ENCODE data around the gene MND1. TPM values are rescaled to one million over a fixed set of nuclear protein-coding genes. Genes with fewer than 3 reads are reported as not detected.
A peak's percentile ranks its signal among the peaks of the same experiment; 100 is the strongest.
"Not testable (repeated sequence)": the region's sequence is repeated elsewhere in the genome, so short reads cannot be mapped to it uniquely, and the experiment has no call there.

The MND1 gene
- total and polyA plus RNA-seq, 7 donors: 0.12 to 1.4 (median 0.40) TPM; not detected in 3

DNA sequence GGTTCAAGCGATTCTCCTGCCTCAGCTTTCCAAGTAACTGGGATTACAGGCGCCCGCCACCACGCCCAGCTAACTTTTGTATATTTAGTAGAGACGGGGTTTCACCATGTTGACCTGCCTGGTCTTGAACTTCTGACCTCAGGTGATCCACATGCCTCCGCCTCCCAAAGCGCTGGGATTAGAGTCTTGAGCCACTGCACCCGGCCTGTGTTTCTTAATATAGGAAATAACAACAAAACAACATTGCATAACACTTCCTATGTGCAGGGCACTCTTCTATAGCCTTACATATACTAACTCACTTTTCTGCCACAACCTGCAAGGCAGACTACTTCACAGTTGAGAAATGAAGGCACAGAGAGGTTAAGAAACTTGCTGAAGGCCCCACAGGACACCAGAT, 108.9 kb downstream of the MND1 start:
- ATAC-seq (no peak), DNase-seq (no peak)
- no peaks in the 10 kb centered on the region for H3K9me3 ChIP-seq
- TF ChIP-seq, protein P1, sequence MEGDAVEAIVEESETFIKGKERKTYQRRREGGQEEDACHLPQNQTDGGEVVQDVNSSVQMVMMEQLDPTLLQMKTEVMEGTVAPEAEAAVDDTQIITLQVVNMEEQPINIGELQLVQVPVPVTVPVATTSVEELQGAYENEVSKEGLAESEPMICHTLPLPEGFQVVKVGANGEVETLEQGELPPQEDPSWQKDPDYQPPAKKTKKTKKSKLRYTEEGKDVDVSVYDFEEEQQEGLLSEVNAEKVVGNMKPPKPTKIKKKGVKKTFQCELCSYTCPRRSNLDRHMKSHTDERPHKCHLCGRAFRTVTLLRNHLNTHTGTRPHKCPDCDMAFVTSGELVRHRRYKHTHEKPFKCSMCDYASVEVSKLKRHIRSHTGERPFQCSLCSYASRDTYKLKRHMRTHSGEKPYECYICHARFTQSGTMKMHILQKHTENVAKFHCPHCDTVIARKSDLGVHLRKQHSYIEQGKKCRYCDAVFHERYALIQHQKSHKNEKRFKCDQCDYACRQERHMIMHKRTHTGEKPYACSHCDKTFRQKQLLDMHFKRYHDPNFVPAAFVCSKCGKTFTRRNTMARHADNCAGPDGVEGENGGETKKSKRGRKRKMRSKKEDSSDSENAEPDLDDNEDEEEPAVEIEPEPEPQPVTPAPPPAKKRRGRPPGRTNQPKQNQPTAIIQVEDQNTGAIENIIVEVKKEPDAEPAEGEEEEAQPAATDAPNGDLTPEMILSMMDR (IDR thresholded peaks at IDR 0.05): no peak
- H3K27me3 ChIP-seq (ENCODE audit: insufficient read depth in 3 of 3, low read length in 2 of 3): no peaks in the 10 kb centered on the region
- peaks cover 2% of the 10 kb centered on the region for H3K4me1 ChIP-seq
- H3K36me3 ChIP-seq (ENCODE audit: insufficient read depth in 1 of 2, low read depth in 1 of 2): no peaks in the 10 kb centered on the region
- WGBS, 3 donors: 93 to 97% (median 94%) methylated on average over 7 to 8 of the region's 8 CpGs
- intact Hi-C loops (cut with DNase I): no loop called here
- H3K27ac ChIP-seq: no peak overlapping the region
- no peak overlapping the region for H3K4me3 ChIP-seq

DNA sequence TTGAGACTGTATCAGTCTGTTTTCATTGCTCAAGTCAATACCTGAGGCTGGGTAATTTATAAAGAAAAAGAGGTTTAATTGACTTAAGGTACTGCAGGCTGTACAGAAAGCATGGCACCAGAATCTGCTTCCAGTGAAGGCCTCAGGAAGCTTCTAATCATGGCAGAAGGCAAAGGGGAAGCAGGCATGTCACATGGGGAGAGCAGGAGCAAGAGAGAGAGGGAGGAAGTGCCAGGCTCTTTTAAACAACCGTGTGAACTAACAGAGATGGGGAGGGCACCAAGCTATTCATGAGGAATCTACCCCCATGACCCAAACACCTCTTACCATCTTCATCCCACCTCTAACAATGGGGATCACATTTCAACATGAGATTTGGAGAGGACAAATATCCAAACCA, 114.5 kb downstream of the MND1 start:
- H3K27ac ChIP-seq: no peak overlapping the region
- H3K36me3 ChIP-seq (ENCODE audit: insufficient read depth in 1 of 2, low read depth in 1 of 2): no peaks in the 10 kb centered on the region
- ATAC-seq: no peak
- H3K4me3 ChIP-seq: no peak overlapping the region
- 37 to 55% (median 38%) methylated on average over 1 of the region's 1 CpG for WGBS, 3 donors
- H3K4me1 ChIP-seq: peaks cover 6% of the 10 kb centered on the region
- DNase-seq: no peak
- TF ChIP-seq, protein P1 (IDR thresholded peaks at IDR 0.05): no peak
- no peaks in the 10 kb centered on the region for H3K27me3 ChIP-seq (ENCODE audit: insufficient read depth in 3 of 3, low read length in 2 of 3)
- H3K9me3 ChIP-seq: no peaks in the 10 kb centered on the region
- intact Hi-C loops (cut with DNase I): no loop called here

DNA sequence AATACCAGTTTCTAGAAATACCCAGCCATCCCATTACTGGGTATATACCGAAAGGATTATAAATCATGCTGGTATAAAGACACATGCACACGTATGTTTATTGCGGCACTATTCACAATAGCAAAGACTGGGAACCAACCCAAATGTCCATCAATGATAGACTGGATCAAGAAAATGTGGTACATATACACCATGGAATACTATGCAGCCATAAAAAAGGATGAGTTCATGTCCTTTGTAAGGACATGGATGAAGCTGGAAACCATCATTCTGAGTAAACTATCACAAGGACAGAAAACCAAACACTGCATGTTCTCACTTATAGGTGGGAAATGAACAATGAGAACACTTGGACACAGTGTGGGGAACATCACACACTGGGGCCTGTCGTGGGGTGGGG, 117.1 kb downstream of the MND1 start:
- intact Hi-C loops (cut with DNase I): loop anchor here in 1 of 2 donors (5.0 kb wide), 1 partner anchor 556 kb away; no protein-coding TSS in a partner anchor
- peaks cover 21% of the 10 kb centered on the region for H3K4me1 ChIP-seq
- H3K4me3 ChIP-seq; H3K36me3 ChIP-seq (ENCODE audit: insufficient read depth in 1 of 2, low read depth in 1 of 2); H3K27me3 ChIP-seq (ENCODE audit: insufficient read depth in 3 of 3, low read length in 2 of 3); DNase-seq; ATAC-seq; H3K27ac ChIP-seq; H3K9me3 ChIP-seq: not testable (repeated sequence)
- WGBS, 3 donors: 94 to 98% (median 97%) methylated on average over 4 of the region's 4 CpGs

DNA sequence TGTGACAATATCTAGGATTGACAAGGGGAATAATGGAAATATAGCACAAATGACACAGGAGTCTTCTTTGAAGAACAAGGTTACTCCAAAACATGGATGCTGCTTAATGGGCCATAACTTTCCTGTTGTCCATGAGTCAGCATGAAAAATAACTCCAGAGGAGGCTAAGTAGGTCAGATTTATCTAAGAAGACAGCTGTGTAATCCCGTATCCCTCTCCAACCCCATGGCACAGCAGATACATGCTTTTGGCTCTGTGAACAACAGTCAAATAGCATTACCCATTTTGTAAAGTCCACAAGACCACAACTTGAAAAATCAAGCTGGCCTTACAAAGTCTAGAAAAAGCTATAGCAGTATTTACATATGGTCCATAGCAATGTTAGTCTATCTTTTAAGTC, 119.6 kb downstream of the MND1 start:
- 13 to 29% (median 24%) methylated on average over 1 of the region's 1 CpG for WGBS, 3 donors
- DNase-seq (no peak), ATAC-seq (peak; percentile 71 to 75 (median 72))
- TF ChIP-seq, protein P1 (IDR thresholded peaks at IDR 0.05): no peak
- Histone ChIP-seq H3K27me3 (ENCODE audit: insufficient read depth in 3 of 3, low read length in 2 of 3) (no peaks in the 10 kb centered on the region), H3K36me3 (ENCODE audit: insufficient read depth in 1 of 2, low read depth in 1 of 2) (no peaks in the 10 kb centered on the region), H3K4me1 (peaks cover 36% of the 10 kb centered on the region), H3K9me3 (no peaks in the 10 kb centered on the region), H3K27ac (peak overlapping the region; percentile 98), H3K4me3 (peak overlapping the region; percentile 96)
- intact Hi-C loops (cut with DNase I): loop anchor here in 1 of 2 donors (5.0 kb wide), 1 partner anchor 553 kb away; no protein-coding TSS in a partner anchor

Other genes starting within 250 kb of the MND1 start
- gene TRIM2, start 140.2 kb upstream of the MND1 start, total RNA-seq: 1 to 10 TPM; 3.9 to 7.1 (median 5.6) TPM
- gene TRIM2, start 140.2 kb upstream of the MND1 start, polyA plus RNA-seq: 1 to 10 TPM; 1.3 to 2.2 (median 2.1) TPM
- 10 to 100 TPM in 2 of 4 donors, 1 to 10 TPM in 2; 6.9 to 21.2 (median 11.5) TPM for gene TMEM131L, start 121.7 kb downstream of the MND1 start, total RNA-seq
- 1 to 10 TPM; 2.1 to 6.7 (median 3.3) TPM for gene TMEM131L, start 121.7 kb downstream of the MND1 start, polyA plus RNA-seq

All from psoas muscle (tissue), 8 donors.